Activated T-helper 9 cell treated with anti-CD3 and anti-CD28 coated beads, Interleukin-2, amount 50 U/mL, for 16 hours (primary cell): Measurements from ENCODE around the gene LHFPL2.

ENCODE experiments used
- DNase-seq: peaks from one replicate; pipeline ENCODE4 v3.0.0-alpha.2; 2020; ENCODE audit warnings: low read depth

Gene LHFPL2

GRCh38 chr5:78567617-78568016 is 81.0 kb downstream of the LHFPL2 start:
- DNase-seq, result no peak

- no peak for DNase-seq
Observed at GRCh38 chr5:78566747-78567425, 81.7 kb downstream of the LHFPL2 start.

- no peak for DNase-seq
Observed at GRCh38 chr5:78565395-78565794, 83.2 kb downstream of the LHFPL2 start.

- no peak for DNase-seq
Observed at GRCh38 chr5:78563621-78564020, 85.0 kb downstream of the LHFPL2 start.

GRCh38 chr5:78562714-78563330 is 85.8 kb downstream of the LHFPL2 start:
- no peak for DNase-seq

GRCh38 chr5:78562001-78562400 is 86.6 kb downstream of the LHFPL2 start:
- no peak for DNase-seq

GRCh38 chr5:78561261-78561660 is 87.3 kb downstream of the LHFPL2 start:
- DNase-seq, result no peak

- DNase-seq, result no peak
Observed at GRCh38 chr5:78560000-78560855, 88.3 kb downstream of the LHFPL2 start.

GRCh38 chr5:78557601-78558000 is 91.0 kb downstream of the LHFPL2 start:
- DNase-seq, result no peak

GRCh38 chr5:78555870-78556269 is 92.7 kb downstream of the LHFPL2 start:
- no peak for DNase-seq

GRCh38 chr5:78554670-78555069 is 93.9 kb downstream of the LHFPL2 start:
- no peak for DNase-seq

GRCh38 chr5:78553580-78554353 is 94.8 kb downstream of the LHFPL2 start:
- DNase-seq, result no peak

GRCh38 chr5:78552729-78553342 is 95.7 kb downstream of the LHFPL2 start:
- no peak for DNase-seq

GRCh38 chr5:78550891-78551290 is 97.7 kb downstream of the LHFPL2 start:
- DNase-seq, result no peak

- no peak for DNase-seq
Observed at GRCh38 chr5:78549043-78549442, 99.5 kb downstream of the LHFPL2 start.

- DNase-seq, result no peak
Observed at GRCh38 chr5:78547731-78548615, 100.6 kb downstream of the LHFPL2 start.

- no peak for DNase-seq
Observed at GRCh38 chr5:78547183-78547582, 101.4 kb downstream of the LHFPL2 start.

- DNase-seq, result no peak
Observed at GRCh38 chr5:78546276-78546996, 102.1 kb downstream of the LHFPL2 start.

GRCh38 chr5:78545406-78545805 is 103.2 kb downstream of the LHFPL2 start:
- no peak for DNase-seq

GRCh38 chr5:78544561-78545201 is 103.9 kb downstream of the LHFPL2 start:
- no peak for DNase-seq
